GM23248 (cell line): ENCODE measurements around the gene MRPL18. TPM values are rescaled to one million over a fixed set of nuclear protein-coding genes. Genes with fewer than 3 reads are reported as not detected.
"Not testable (repeated sequence)": the region's sequence is repeated elsewhere in the genome, so short reads cannot be mapped to it uniquely, and the experiment has no call there.

Source experiments
- DNase-seq: peaks from one replicate; pipeline ENCODE4 v3.0.0-alpha.2; 2015
- H2AFZ ChIP-seq: fragments of 200-600 bp; sonication (generic); 2 replicates; pipeline ENCODE4 v1.6.1; 2016; ENCODE audit warnings: antibody characterized with exemption
- H3F3A ChIP-seq: fragments of 200-600 bp; sonication (generic); 2 replicates; pipeline ENCODE4 v1.6.1; 2016; ENCODE audit warnings: mild to moderate bottlenecking, antibody characterized with exemption, mixed run types; ENCODE audit not compliant: insufficient read depth
- H3K27ac ChIP-seq: fragments of 200-600 bp; sonication (generic); 2 replicates; pipeline ENCODE4 v1.5.1; 2016; ENCODE audit warnings: mild to moderate bottlenecking
- H3K27me3 ChIP-seq: fragments of 200-600 bp; sonication (generic); replicated peaks from 2 replicates; pipeline ENCODE4 v1.6.1; 2016; ENCODE audit warnings: mild to moderate bottlenecking; ENCODE audit not compliant: insufficient read depth
- H3K36me3 ChIP-seq: fragments of 200-600 bp; sonication (generic); 2 replicates; pipeline ENCODE4 v1.6.1; 2016; ENCODE audit warnings: low read depth, mild to moderate bottlenecking
- H3K4me1 ChIP-seq: fragments of 200-600 bp; sonication (generic); 2 replicates; pipeline ENCODE4 v1.6.1; 2016; ENCODE audit warnings: mild to moderate bottlenecking; ENCODE audit not compliant: insufficient read depth
- H3K4me2 ChIP-seq: fragments of 200-600 bp; sonication (generic); one replicate; pipeline ENCODE4 v1.6.1; 2016; ENCODE audit warnings: mild to moderate bottlenecking; ENCODE audit not compliant: unreplicated experiment
- H3K4me3 ChIP-seq: fragments of 200-600 bp; sonication (generic); 2 replicates; pipeline ENCODE4 v1.5.1; 2016; ENCODE audit warnings: mild to moderate bottlenecking
- H3K79me2 ChIP-seq: fragments of 200-600 bp; sonication (generic); 2 replicates; pipeline ENCODE4 v1.6.1; 2016; ENCODE audit warnings: mild to moderate bottlenecking; ENCODE audit not compliant: insufficient read depth
- H3K9ac ChIP-seq: fragments of 200-600 bp; sonication (generic); 2 replicates; pipeline ENCODE4 v1.6.1; 2016; ENCODE audit warnings: mild to moderate bottlenecking
- H3K9me2 ChIP-seq: fragments of 200-600 bp; sonication (generic); 2 replicates; pipeline ENCODE4 v1.6.1; 2016; ENCODE audit warnings: mixed run types, mild to moderate bottlenecking, moderate library complexity; ENCODE audit not compliant: insufficient read depth
- H3K9me3 ChIP-seq: fragments of 200-600 bp; sonication (generic); one replicate; pipeline ENCODE4 v1.6.1; 2017; ENCODE audit warnings: low read depth
- H4K20me1 ChIP-seq: fragments of 200-600 bp; sonication (generic); 2 replicates; pipeline ENCODE4 v1.6.0; 2016; ENCODE audit not compliant: insufficient read depth
- EZH2 ChIP-seq: fragments of 200-600 bp; sonication (generic); IDR thresholded peaks from 2 replicates; pipeline ENCODE4 v1.6.1; 2018; ENCODE audit warnings: antibody characterized with exemption, mild to moderate bottlenecking; ENCODE audit not compliant: insufficient read depth, poor library complexity, severe bottlenecking
- EZH2phosphoT487 ChIP-seq: fragments of 200-600 bp; sonication (generic); IDR thresholded peaks from 2 replicates; pipeline ENCODE4 v1.6.1; 2018; ENCODE audit warnings: antibody characterized with exemption, moderate library complexity, mild to moderate bottlenecking, low read depth; ENCODE audit not compliant: insufficient read depth
- WGBS, 2 experiments: methylation state at CpG; one replicate each; pipeline ENCODE4 v1.1.6; 2015 to 2017; ENCODE audit warnings: low lambda C conversion rate in 2 of 2, low coverage in 1 of 2; ENCODE audit errors: missing lambda C conversion rate in 2 of 2; 5-methylcytosine and 5-hydroxymethylcytosine counted together
- in situ Hi-C: fragments of 300-500 bp; cut with MboI; formaldehyde crosslinking; loops from 2 replicates; pipeline ENCODE4 v1.15.0; 2020
- polyA plus RNA-seq: library from polyadenylated mRNA; unstranded; fragments of >200 nt; fragmentation: Nextera tagmentation; extraction: Ambion mirVana; gene quantifications from 2 replicates; pipeline ENCODE4 v1.2.1, GENCODE V29; 2016
- total RNA-seq: library from RNA; depleted of rRNA; stranded (reverse); fragments of >200 nt; shearing (Covaris generic); gene quantifications from 2 replicates; pipeline ENCODE4 v1.2.3, GENCODE V29; 2014; rRNA removed

The MRPL18 gene
- total RNA-seq = 61.8 and 91.3 TPM in 2 replicates
- 110 and 112 TPM in 2 replicates for polyA plus RNA-seq

DNA sequence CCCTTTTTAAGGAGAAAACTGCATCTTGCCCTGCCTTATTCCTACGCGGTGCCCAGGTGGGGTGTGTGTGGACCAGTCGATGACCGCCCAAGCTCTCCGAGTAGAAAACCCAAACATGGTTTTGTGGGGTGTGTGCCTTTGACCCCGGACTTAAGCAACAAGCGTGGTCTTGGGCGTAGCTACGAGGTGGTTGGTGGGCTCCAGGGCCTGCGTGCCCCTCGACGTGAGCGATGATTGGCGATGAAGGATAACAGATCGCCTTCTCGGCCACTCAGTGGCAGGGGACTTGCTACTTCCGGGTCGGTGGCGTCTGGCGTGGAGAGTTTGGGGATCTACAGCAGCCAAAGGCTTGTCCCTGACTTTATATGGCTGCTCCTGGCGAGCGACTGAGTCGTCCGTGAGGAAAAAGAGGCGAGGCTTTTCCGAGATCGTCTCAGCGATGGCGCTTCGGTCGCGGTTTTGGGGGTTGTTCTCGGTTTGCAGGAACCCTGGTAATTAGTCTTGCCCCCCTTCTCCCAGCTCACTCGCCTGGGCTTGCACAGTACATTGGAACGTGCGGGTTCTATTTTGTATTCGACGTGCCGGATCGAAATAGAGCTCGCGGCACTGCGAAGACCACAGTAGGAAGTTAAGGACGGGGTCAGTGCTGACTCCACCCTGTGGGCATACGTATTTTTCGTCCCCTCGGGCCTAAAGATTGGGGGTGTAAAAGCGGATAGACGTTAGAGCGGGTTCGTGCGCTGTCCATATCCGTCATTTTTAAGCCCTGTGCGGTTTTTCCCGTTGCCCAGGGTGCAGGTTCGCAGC, at the start of gene MRPL18:
MRPL18 (plus strand) TSS at position 319 of the 807 bp plus-strand sequence; CDS start at position 440, 121 bp downstream.
- peaks cover 46% of the 10 kb centered on the region for H3K36me3 ChIP-seq

DNA sequence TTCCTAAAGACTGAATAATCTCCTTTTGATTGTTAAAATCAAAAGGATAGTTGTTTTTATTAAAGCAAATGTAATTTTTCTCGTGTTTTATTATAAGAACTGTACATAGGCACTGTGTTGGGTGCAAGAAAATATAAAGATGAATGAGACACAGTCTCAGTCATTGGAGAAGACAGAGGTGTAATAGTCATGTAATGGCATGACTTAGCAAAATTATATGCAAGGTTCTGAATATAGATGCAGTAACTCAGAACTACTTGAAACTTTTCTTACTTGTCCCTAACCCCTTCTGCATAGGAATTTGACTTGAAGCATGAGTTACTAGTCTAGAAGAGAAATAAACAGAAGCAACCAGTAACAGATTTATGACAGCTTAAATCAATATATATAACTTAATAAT, 48.1 kb upstream of the MRPL18 start:
- 0 out of 2 replicates have a peak, but pooled peaks cover 8% of the 10 kb centered on the region for H4K20me1 ChIP-seq
- H3K4me2 ChIP-seq = no peak overlapping the region
- TF ChIP-seq EZH2phosphoT487 (no peak), EZH2 (no peak)
- H3K9me2 ChIP-seq = no peaks in the 10 kb centered on the region
- peaks cover under 1% of the 10 kb centered on the region; the same call in 1 of the 2 replicates for H3F3A ChIP-seq
- no peak overlapping the region for H3K4me3 ChIP-seq
- no peak overlapping the region for H3K27ac ChIP-seq
- peaks cover 100% of the 10 kb centered on the region for H3K79me2 ChIP-seq
- no peak for DNase-seq
- H3K9ac ChIP-seq = no peak overlapping the region
- no peaks in the 10 kb centered on the region for H3K4me1 ChIP-seq
- H2AFZ ChIP-seq = no peak overlapping the region
- H3K36me3 ChIP-seq = peaks cover 90% of the 10 kb centered on the region
- in situ Hi-C loops = no loop called here
- 96 to 100% methylated on average over 1 of the region's 1 CpG for WGBS, 2 experiments
- no peaks in the 10 kb centered on the region for H3K9me3 ChIP-seq
- H3K27me3 ChIP-seq = no peaks in the 10 kb centered on the region

More for the DNA sequence above, at the start of gene MRPL18:
- no peaks in the 10 kb centered on the region for H3K27me3 ChIP-seq
- H4K20me1 ChIP-seq = peaks cover 9% of the 10 kb centered on the region; the same call in 1 of the 2 replicates
- WGBS, 2 experiments = 1% methylated on average over 56 of the region's 56 CpGs
- peak within 1 kb of the TSS; percentile 89 for H3K4me2 ChIP-seq
- in situ Hi-C loops = no loop called here
- H3K4me1 ChIP-seq = peaks cover 42% of the 10 kb centered on the region
- peak within 1 kb of the TSS; percentile 75 for H3K27ac ChIP-seq
- peaks cover 87% of the 10 kb centered on the region for H3K79me2 ChIP-seq
- H3K9ac ChIP-seq = peak within 1 kb of the TSS; percentile 89
- H2AFZ ChIP-seq = peak within 1 kb of the TSS; percentile 90
- H3K4me3 ChIP-seq = peak within 1 kb of the TSS; percentile 89
- TF ChIP-seq EZH2phosphoT487 (no peak), EZH2 (no peak)
- DNase-seq = peak; percentile 97
- H3K9me2 ChIP-seq = no peaks in the 10 kb centered on the region
- H3K9me3 ChIP-seq = no peaks in the 10 kb centered on the region
- 0 out of 2 replicates have a peak, but pooled peaks cover 5% of the 10 kb centered on the region for H3F3A ChIP-seq

DNA sequence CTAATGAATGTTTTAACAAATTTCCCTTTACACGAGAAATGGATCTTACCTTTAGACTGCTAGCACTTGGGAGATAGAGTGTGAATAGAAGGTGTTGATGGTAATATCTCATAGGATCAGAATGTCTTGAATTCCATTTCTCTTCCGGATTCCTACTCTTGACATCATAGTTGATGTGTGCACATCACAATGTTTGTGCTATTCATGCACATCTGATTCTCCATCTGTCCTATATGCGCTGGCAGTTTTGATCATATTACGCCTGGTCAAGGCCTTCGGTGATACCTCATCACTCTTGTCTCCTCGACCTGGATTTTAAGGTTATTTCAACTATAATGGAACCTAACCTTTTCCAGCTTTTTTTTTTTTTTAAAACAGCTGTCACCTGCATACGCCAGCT, 45.2 kb upstream of the MRPL18 start:
- Histone ChIP-seq H3F3A (peaks cover 6% of the 10 kb centered on the region; the same call in 1 of the 2 replicates), H3K9me3 (no peaks in the 10 kb centered on the region), H4K20me1 (no peaks in the 10 kb centered on the region), H3K4me3 (no peak overlapping the region), H3K27ac (no peak overlapping the region), H2AFZ (no peak overlapping the region), H3K79me2 (peaks cover 99% of the 10 kb centered on the region), H3K9me2 (no peaks in the 10 kb centered on the region), H3K4me2 (no peak overlapping the region), H3K27me3 (no peaks in the 10 kb centered on the region), H3K36me3 (peaks cover 95% of the 10 kb centered on the region), H3K9ac (no peak overlapping the region), H3K4me1 (no peaks in the 10 kb centered on the region)
- no peak for TF ChIP-seq EZH2phosphoT487
- in situ Hi-C loops = no loop called here
- 84 to 85% methylated on average over 7 of the region's 7 CpGs for WGBS, 2 experiments
- no peak for DNase-seq

DNA sequence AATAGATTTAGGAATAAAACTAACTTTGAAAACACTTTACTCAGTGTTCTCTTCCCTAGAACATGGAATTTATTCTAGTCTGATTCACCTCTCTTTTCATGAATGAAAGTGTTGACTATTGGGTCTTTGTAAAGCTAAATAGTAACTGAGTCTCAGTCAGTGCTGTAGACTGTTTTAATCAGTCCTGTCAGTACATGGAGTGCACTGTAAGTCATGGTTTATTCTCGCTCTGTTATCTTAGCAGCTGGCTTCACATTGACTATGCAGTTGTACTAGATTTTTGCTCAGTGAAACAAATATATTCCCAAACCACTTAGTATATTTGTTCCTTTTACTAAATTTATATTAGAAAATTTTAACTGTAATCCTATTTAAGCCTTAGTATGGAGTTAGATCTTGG, 43.5 kb upstream of the MRPL18 start:
- DNase-seq = no peak
- Histone ChIP-seq H3K36me3 (peaks cover 96% of the 10 kb centered on the region), H2AFZ (no peak overlapping the region), H3K79me2 (peaks cover 99% of the 10 kb centered on the region), H3K4me3 (no peak overlapping the region), H3K27me3 (no peaks in the 10 kb centered on the region), H3K4me1 (no peaks in the 10 kb centered on the region), H3K9me2 (no peaks in the 10 kb centered on the region), H4K20me1 (no peaks in the 10 kb centered on the region), H3K4me2 (no peak overlapping the region), H3F3A (peaks cover 9% of the 10 kb centered on the region; the same call in 1 of the 2 replicates), H3K27ac (no peak overlapping the region), H3K9ac (no peak overlapping the region), H3K9me3 (no peaks in the 10 kb centered on the region)
- WGBS, 2 experiments = 78% methylated on average over 1 of the region's 1 CpG
- TF ChIP-seq EZH2 (no peak), EZH2phosphoT487 (no peak)
- in situ Hi-C loops = no loop called here

DNA sequence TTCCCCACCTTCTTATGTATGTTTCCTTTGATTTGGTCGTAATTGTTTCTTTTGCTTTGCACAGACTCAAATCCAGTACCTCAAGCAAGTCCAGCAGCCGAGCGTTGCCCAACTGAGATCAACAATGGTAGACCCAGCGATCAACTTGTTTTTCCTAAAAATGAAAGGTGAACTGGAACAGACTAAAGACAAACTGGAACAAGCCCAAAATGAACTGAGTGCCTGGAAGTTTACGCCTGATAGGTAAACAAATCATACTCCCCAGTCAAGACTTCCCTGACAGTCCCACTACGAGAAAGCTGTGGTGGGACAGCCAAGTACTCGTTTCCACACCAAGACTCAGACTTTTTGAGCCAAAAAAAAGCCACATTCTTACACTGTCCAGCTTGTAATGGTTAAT, 42.1 kb upstream of the MRPL18 start:
- Histone ChIP-seq H3K36me3 (peaks cover 94% of the 10 kb centered on the region), H3K79me2 (peaks cover 99% of the 10 kb centered on the region), H3F3A (peaks cover 16% of the 10 kb centered on the region; the same call in 1 of the 2 replicates)
- H3K4me1 ChIP-seq, H3K9ac ChIP-seq, H3K4me2 ChIP-seq, H3K27ac ChIP-seq, H3K9me3 ChIP-seq, H3K4me3 ChIP-seq, H3K9me2 ChIP-seq, H4K20me1 ChIP-seq, H2AFZ ChIP-seq, in situ Hi-C loops, H3K27me3 ChIP-seq, DNase-seq: not testable (repeated sequence)
- 94 to 97% methylated on average over 7 of the region's 7 CpGs for WGBS, 2 experiments
